ENCODE measurements around the gene LOXL3.
A peak's percentile ranks its signal among the peaks of the same experiment; 100 is the strongest.

Gene LOXL3

GRCh38 chr2:74530239-74531187, 23.2 kb downstream of the LOXL3 start:
- H3K79me2 ChIP-seq, result peaks cover 7% of the 10 kb centered on the region
- H3K4me3 ChIP-seq (ENCODE audit: low read depth, low read length), result peak overlapping the region; percentile 83
- peak overlapping the region; percentile 82 for H3K27ac ChIP-seq
- TF ChIP-seq, protein P1, sequence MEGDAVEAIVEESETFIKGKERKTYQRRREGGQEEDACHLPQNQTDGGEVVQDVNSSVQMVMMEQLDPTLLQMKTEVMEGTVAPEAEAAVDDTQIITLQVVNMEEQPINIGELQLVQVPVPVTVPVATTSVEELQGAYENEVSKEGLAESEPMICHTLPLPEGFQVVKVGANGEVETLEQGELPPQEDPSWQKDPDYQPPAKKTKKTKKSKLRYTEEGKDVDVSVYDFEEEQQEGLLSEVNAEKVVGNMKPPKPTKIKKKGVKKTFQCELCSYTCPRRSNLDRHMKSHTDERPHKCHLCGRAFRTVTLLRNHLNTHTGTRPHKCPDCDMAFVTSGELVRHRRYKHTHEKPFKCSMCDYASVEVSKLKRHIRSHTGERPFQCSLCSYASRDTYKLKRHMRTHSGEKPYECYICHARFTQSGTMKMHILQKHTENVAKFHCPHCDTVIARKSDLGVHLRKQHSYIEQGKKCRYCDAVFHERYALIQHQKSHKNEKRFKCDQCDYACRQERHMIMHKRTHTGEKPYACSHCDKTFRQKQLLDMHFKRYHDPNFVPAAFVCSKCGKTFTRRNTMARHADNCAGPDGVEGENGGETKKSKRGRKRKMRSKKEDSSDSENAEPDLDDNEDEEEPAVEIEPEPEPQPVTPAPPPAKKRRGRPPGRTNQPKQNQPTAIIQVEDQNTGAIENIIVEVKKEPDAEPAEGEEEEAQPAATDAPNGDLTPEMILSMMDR (IDR thresholded peaks at IDR 0.05), result no peak
- H3K9me3 ChIP-seq (ENCODE audit: control insufficient read depth, low read length), result no peaks in the 10 kb centered on the region
- peaks cover 5% of the 10 kb centered on the region for H3K4me1 ChIP-seq
- no peaks in the 10 kb centered on the region for H3K27me3 ChIP-seq (ENCODE audit: control insufficient read depth, insufficient read depth, low read length)
- H3K4me2 ChIP-seq (ENCODE audit: low read length), result peak overlapping the region; percentile 85
- no peaks in the 10 kb centered on the region for H3K36me3 ChIP-seq (ENCODE audit: control insufficient read depth, insufficient read depth, low read length)
- H3K9ac ChIP-seq, result no peak overlapping the region
- H2AFZ ChIP-seq, result peak overlapping the region; percentile 95

DNA sequence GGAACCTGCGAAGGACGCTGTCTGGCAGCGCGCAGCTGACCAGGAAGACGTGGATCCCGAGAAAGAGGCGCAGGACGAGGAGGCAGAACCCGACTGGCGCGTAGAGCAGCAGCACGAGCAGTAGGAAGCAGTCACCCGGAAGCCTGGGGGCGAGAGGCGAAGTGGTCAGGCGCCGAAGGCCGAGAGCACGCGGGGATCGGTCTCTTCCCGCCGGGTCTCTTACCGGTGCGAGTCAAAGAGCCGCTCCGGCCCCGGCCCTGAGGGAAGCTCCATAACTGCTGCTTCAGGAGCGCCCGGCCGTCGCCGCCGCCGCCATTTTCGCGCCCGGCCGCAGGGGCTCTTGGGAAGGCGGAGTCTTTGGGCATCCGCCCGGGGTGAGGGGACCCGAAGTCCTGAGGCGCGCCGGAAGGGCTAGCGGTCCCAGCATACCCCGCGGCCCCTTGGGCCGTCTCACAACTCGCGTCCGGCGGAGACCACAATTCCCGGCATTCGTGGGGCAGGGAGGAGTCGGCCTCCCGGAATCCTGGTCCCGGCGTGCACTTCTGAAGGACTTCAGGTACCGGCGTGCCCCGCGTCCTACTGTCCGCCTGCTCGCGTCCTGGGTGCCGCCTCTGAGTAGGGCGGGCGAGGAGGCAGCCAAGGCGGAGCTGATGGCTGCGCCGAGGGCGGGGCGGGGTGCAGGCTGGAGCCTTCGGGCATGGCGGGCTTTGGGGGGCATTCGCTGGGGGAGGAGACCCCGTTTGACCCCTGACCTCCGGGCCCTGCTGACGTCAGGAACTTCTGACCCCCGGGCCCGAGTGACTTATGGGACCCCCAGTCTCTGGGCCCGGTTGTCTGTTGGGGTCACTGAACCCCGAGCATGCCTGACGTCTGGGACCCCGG, 24.1 kb downstream of the LOXL3 start, which contains the start of the genes AUP1 and HTRA2:
Gene AUP1 (minus strand): TSS at position 350 of the 882 bp plus-strand sequence. CDS start 77 bp downstream, at position 273.
Gene HTRA2 (plus strand): TSS at position 577 of the 882 bp plus-strand sequence. CDS start 74 bp downstream, at position 651.
- peaks cover 7% of the 10 kb centered on the region for H3K79me2 ChIP-seq
- peak within 1 kb of the TSS; percentile 100 for H3K4me2 ChIP-seq (ENCODE audit: low read length)
- H3K9me3 ChIP-seq (ENCODE audit: control insufficient read depth, low read length), result no peaks in the 10 kb centered on the region
- H3K27ac ChIP-seq, result peak within 1 kb of the TSS; percentile 82
- peak within 1 kb of the TSS; percentile 78 for H3K9ac ChIP-seq
- H2AFZ ChIP-seq, result peak within 1 kb of the TSS; percentile 97
- H3K36me3 ChIP-seq (ENCODE audit: control insufficient read depth, insufficient read depth, low read length), result no peaks in the 10 kb centered on the region
- H3K4me1 ChIP-seq, result peaks cover 5% of the 10 kb centered on the region
- no peaks in the 10 kb centered on the region for H3K27me3 ChIP-seq (ENCODE audit: control insufficient read depth, insufficient read depth, low read length)
- peak within 1 kb of the TSS; percentile 83 for H3K4me3 ChIP-seq (ENCODE audit: low read depth, low read length)
- TF ChIP-seq, protein P1 (IDR thresholded peaks at IDR 0.05), result no peak

- Histone ChIP-seq H3K4me3 (ENCODE audit: low read depth, low read length) (peak overlapping the region; percentile 83), H3K27me3 (ENCODE audit: control insufficient read depth, insufficient read depth, low read length) (no peaks in the 10 kb centered on the region), H3K79me2 (peaks cover 7% of the 10 kb centered on the region), H3K4me2 (ENCODE audit: low read length) (peak overlapping the region; percentile 100), H3K9me3 (ENCODE audit: control insufficient read depth, low read length) (no peaks in the 10 kb centered on the region), H3K27ac (peak overlapping the region; percentile 82), H3K4me1 (peaks cover 5% of the 10 kb centered on the region), H3K9ac (peak overlapping the region; percentile 78), H3K36me3 (ENCODE audit: control insufficient read depth, insufficient read depth, low read length) (no peaks in the 10 kb centered on the region), H2AFZ (peak overlapping the region; percentile 97)
- TF ChIP-seq, protein P1 (IDR thresholded peaks at IDR 0.05), result no peak
Observed at GRCh38 chr2:74528600-74529356, 25.0 kb downstream of the LOXL3 start.

DNA sequence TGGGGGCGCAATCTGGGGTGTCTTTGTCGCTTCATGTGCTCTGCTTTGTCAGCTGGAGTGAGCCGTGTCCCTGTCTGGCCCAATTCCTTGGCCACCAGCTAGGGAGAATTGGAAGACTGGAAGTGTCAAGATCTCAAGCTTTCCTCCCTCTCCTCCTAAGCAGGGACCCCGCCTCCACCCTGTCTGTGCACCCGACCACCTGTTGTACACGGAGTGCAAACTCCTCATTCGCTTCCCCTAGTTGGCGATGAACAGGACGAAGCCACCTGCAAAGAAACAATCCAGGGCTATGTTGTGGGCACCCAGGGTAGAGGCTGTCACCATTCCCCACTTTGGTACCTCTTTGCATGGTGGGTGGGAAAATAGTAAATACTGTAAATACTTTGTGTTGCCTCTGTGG, 26.0 kb downstream of the LOXL3 start:
- Histone ChIP-seq H3K4me1 (peaks cover 5% of the 10 kb centered on the region), H3K27ac (no peak overlapping the region), H3K4me2 (ENCODE audit: low read length) (no peak overlapping the region), H3K79me2 (peaks cover 7% of the 10 kb centered on the region), H3K9me3 (ENCODE audit: control insufficient read depth, low read length) (no peaks in the 10 kb centered on the region), H2AFZ (no peak overlapping the region), H3K4me3 (ENCODE audit: low read depth, low read length) (no peak overlapping the region), H3K9ac (no peak overlapping the region), H3K36me3 (ENCODE audit: control insufficient read depth, insufficient read depth, low read length) (no peaks in the 10 kb centered on the region), H3K27me3 (ENCODE audit: control insufficient read depth, insufficient read depth, low read length) (no peaks in the 10 kb centered on the region)
- TF ChIP-seq, protein P1 (IDR thresholded peaks at IDR 0.05), result no peak

Data from parathyroid adenoma (tissue), 2 donors.